Activated CD8-positive, alpha-beta T cell treated with anti-CD3 and anti-CD28 coated beads, Interleukin-2, amount 10 ng/mL, durations not matched to agents 7 days and 5 days (primary cell): Measurements from ENCODE around the gene HERC2. TPM values are rescaled to one million over a fixed set of nuclear protein-coding genes. Genes with fewer than 3 reads are reported as not detected.

Source experiments
- ATAC-seq: fragments of 150-1000 bp; cut with Tn5 transposase; one replicate; pipeline ENCODE4 v1.10.0; 2021; ENCODE audit warnings: moderate library complexity
- CTCF ChIA-PET: fragments of 350-600 bp; sonication (Branson Sonifier 250); formaldehyde crosslinking; loops from one replicate; lab custom pipeline; 2021; ENCODE audit warnings: antibody characterized with exemption; lab: Charles Lee
- POLR2A ChIA-PET: fragments of 350-600 bp; sonication (Branson Sonifier 250); formaldehyde crosslinking; loops from one replicate; lab custom pipeline; 2021; ENCODE audit warnings: antibody characterized with exemption; lab: Charles Lee
- DNase-seq: peaks from one replicate; pipeline ENCODE4 v3.0.0-alpha.2; 2020
- H3K27ac Mint-ChIP-seq: one replicate; pipeline ENCODE4 v1.8.0; 2021; ENCODE audit warnings: mild to moderate bottlenecking, mixed read lengths
- H3K27me3 Mint-ChIP-seq: one replicate; pipeline ENCODE4 v1.8.0; 2021; ENCODE audit warnings: low read depth, mixed read lengths
- H3K36me3 Mint-ChIP-seq: one replicate; pipeline ENCODE4 v1.8.0; 2021; ENCODE audit warnings: low read depth, mixed read lengths
- H3K4me1 Mint-ChIP-seq: one replicate; pipeline ENCODE4 v1.8.0; 2021; ENCODE audit warnings: low read depth, mixed read lengths
- H3K4me3 Mint-ChIP-seq: one replicate; pipeline ENCODE4 v1.8.0; 2021; ENCODE audit warnings: mild to moderate bottlenecking, mixed read lengths
- H3K9me3 Mint-ChIP-seq: one replicate; pipeline ENCODE4 v1.8.0; 2022; ENCODE audit warnings: mixed read lengths; ENCODE audit not compliant: insufficient read depth
- total RNA-seq, 2 experiments: library from RNA; stranded (reverse); gene quantifications; one replicate each; pipeline ENCODE4 v1.2.3, GENCODE V29; 2021

The HERC2 gene
- total RNA-seq, 2 experiments from 2014 or later, result 42.6 to 44.7 TPM

DNA sequence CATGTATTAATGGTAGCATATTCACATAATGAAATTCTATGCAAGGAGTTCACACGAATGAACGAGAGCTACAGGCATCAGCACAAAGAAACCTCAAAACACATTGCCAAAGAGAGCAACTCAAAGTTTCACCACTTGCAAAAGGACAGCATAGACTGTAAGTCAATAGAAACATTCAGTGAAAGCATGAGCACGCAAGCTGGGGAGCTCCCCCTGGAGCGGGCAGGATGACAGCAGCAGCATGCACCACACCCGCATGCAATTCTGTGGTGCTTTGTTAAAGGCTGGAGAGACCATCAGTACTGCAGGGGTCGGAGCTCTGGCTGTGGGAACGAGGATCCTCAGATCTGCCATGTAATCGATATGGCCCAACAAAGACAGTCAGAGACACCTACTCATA, 241.6 kb downstream of the HERC2 start:
- H3K27me3 Mint-ChIP-seq, result peaks cover 3% of the 10 kb centered on the region
- no peaks in the 10 kb centered on the region for H3K36me3 Mint-ChIP-seq
- DNase-seq (no peak), ATAC-seq (no peak)
- CTCF ChIA-PET, result no interaction called here
- no peaks in the 10 kb centered on the region for H3K4me1 Mint-ChIP-seq
- H3K9me3 Mint-ChIP-seq, result no peaks in the 10 kb centered on the region
- POLR2A ChIA-PET, result no interaction called here
- H3K27ac Mint-ChIP-seq, result no peak overlapping the region
- no peak overlapping the region for H3K4me3 Mint-ChIP-seq

DNA sequence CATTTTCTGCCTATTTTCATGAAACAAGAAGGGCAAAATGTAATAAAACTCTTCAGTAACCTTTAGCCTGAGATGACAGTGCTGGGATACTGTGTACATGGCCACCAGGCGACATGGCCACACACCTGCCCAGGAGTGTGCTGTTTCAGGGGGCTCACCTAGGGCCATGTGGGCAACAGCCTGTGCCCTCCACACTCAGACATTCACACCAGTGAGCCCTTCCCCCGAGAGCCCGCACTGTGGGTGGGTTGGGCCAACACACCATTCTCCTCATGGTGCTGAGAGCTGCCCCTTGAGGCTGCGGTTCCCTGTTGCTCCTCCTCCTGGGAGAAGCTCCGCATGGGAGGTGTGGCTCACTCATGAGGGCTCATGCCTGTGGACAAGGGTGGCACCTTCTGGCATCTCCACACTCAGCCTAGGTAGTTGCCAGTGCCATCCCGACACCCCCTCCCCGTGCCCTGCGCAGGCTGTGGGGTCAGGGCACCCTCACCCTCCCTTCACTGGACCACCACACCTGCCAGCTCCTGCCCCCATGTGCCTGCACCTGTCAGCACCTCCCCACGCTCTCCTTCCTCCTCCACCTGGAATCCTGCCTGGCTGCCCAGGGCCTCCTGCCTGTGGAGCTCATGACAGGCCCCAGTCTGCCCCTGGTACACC, 242.5 kb downstream of the HERC2 start:
- ChIA-PET POLR2A (no interaction called here), CTCF (interaction anchor here (1.2 kb wide), 1 partner anchor 47 kb away, joined by 3 read pairs; no protein-coding TSS in a partner anchor)
- peaks cover 3% of the 10 kb centered on the region for H3K27me3 Mint-ChIP-seq
- H3K4me1 Mint-ChIP-seq, result no peaks in the 10 kb centered on the region
- ATAC-seq (no peak), DNase-seq (no peak)
- no peaks in the 10 kb centered on the region for H3K9me3 Mint-ChIP-seq
- no peak overlapping the region for H3K4me3 Mint-ChIP-seq
- H3K36me3 Mint-ChIP-seq, result no peaks in the 10 kb centered on the region
- H3K27ac Mint-ChIP-seq, result no peak overlapping the region

DNA sequence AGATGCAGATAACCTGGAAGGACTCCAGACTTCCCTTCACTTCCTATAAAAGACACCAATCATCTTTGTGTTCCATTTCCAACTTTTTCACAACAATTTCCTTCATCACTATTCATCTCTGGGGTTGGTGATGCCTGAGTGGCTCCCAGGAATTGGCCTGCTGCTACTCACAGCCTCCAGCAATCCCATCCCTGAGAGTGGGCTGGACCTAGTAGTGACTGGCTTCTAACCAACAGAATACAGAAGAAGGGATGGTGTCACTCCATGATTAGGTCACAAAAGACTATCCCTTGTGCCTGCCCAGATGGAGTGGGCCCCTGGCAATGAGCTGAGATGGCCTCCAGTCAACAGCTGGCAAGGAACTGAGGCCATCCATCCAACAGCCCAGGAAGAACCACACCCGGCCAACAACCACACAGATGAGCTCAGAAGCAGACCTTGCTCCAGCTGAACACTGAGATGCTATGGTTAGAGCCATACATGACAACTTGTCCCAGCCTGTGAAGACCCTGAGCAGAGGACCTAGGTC, 243.7 kb downstream of the HERC2 start:
- H3K27me3 Mint-ChIP-seq, result peaks cover 6% of the 10 kb centered on the region
- H3K4me1 Mint-ChIP-seq, result no peaks in the 10 kb centered on the region
- H3K9me3 Mint-ChIP-seq, result no peaks in the 10 kb centered on the region
- POLR2A ChIA-PET, result no interaction called here
- no peaks in the 10 kb centered on the region for H3K36me3 Mint-ChIP-seq
- H3K4me3 Mint-ChIP-seq, result no peak overlapping the region
- CTCF ChIA-PET, result interaction anchor here (1.2 kb wide), 1 partner anchor 48 kb away, joined by 3 read pairs; no protein-coding TSS in a partner anchor
- ATAC-seq, result no peak
- H3K27ac Mint-ChIP-seq, result no peak overlapping the region
- DNase-seq, result no peak

DNA sequence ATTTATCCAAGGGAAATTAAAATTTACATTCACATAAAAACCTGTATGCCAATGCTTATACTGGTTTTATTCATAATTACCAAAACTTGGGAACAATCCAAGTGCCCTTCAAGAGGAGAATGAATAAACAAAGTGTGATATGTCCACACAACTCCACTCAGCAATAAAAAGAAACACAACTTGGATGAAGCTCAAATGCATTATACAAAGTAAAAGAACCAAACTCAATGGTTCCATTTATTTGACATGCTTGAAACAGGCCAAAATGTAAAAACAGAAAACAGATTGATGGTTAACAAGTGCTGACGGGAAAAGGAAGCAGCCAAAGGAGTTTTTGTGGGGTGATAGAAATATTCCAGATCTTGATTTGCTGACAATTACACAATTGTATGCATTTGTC, 246.4 kb downstream of the HERC2 start:
- H3K36me3 Mint-ChIP-seq, result no peaks in the 10 kb centered on the region
- H3K4me1 Mint-ChIP-seq, result no peaks in the 10 kb centered on the region
- ChIA-PET CTCF (no interaction called here), POLR2A (no interaction called here)
- ATAC-seq, result no peak
- no peak overlapping the region for H3K4me3 Mint-ChIP-seq
- H3K27ac Mint-ChIP-seq, result no peak overlapping the region
- H3K27me3 Mint-ChIP-seq, result peaks cover 4% of the 10 kb centered on the region
- H3K9me3 Mint-ChIP-seq, result no peaks in the 10 kb centered on the region
- no peak for DNase-seq

DNA sequence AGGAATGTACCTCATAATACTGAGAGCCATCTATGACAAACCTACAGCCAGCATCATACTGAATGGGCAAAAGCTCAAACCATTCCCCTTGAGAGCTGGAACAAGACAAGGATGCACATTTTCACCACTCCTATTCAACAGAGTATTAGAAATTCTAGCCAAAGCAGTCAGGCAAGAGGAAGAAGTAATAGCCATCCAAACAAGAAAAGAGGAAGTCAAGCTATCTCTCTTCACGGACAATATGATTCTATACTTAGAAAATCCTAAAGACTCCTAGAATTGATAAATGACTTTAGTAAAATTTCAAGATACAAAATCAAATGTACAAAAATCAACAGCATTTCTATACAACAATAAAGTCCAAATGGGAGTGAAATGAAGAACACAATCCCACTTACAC, 253.0 kb downstream of the HERC2 start:
- POLR2A ChIA-PET, result no interaction called here
- H3K9me3 Mint-ChIP-seq, result no peaks in the 10 kb centered on the region
- peaks cover 21% of the 10 kb centered on the region for H3K27me3 Mint-ChIP-seq
- CTCF ChIA-PET, result no interaction called here
- DNase-seq (no peak), ATAC-seq (no peak)
- no peak overlapping the region for H3K27ac Mint-ChIP-seq
- H3K4me3 Mint-ChIP-seq, result no peak overlapping the region
- no peaks in the 10 kb centered on the region for H3K36me3 Mint-ChIP-seq
- H3K4me1 Mint-ChIP-seq, result no peaks in the 10 kb centered on the region

DNA sequence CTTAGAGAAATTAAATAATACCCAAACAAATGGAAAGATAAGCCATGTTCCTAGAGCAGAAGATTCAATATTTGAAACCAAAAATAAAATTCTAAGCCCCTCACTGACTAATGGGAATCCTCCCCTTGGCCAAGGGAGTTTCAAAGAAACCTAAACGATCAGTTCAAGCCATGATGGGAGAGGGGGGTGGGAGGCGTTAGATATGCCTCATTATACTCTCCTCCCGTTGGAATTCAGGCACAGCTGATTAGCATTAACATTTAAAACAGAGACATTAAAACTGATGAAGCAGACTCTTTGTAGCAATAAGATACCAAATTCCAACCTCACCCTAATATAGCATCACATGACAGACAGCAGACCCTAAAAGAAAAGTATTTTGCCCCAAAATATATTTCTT, 255.7 kb downstream of the HERC2 start:
- Mint-ChIP-seq H3K9me3 (no peaks in the 10 kb centered on the region), H3K36me3 (no peaks in the 10 kb centered on the region), H3K4me3 (no peak overlapping the region), H3K4me1 (no peaks in the 10 kb centered on the region), H3K27me3 (peaks cover 21% of the 10 kb centered on the region), H3K27ac (no peak overlapping the region)
- ATAC-seq (no peak), DNase-seq (no peak)
- ChIA-PET CTCF (no interaction called here), POLR2A (no interaction called here)

Other genes with a start within 250 kb of the HERC2 start
- gene OCA2, start 222.9 kb downstream of the HERC2 start, total RNA-seq, result not detected
- not detected for gene GOLGA6L24, start 35.9 kb upstream of the HERC2 start, total RNA-seq
- gene GOLGA8F, start 56.5 kb upstream of the HERC2 start, total RNA-seq, result not detected
- gene GOLGA8G, start 210.8 kb upstream of the HERC2 start, total RNA-seq, result not detected
- not detected for gene GOLGA6L25, start 231.4 kb upstream of the HERC2 start, total RNA-seq